Tibial nerve (tissue), 4 donors: Measurements from ENCODE around the gene EXOSC7.

Experiments used
- EP300 ChIP-seq, 2 donors: sonication (generic); formaldehyde crosslinking; IDR thresholded peaks; one replicate each; pipeline ENCODE4 v1.6.1; 2017; ENCODE audit warnings: antibody characterized with exemption in 2 of 2, mild to moderate bottlenecking in 1 of 2
- POLR2A ChIP-seq, 2 donors: fragments of 450-650 bp; IDR thresholded peaks; one replicate each; pipeline ENCODE4 v1.6.1; 2017; ENCODE audit warnings: antibody characterized with exemption in 2 of 2, mild to moderate bottlenecking in 2 of 2, moderate library complexity in 2 of 2
- TF ChIP-seq, protein P1 (sequence below), 5 experiments: fragments of 200-600 bp in 3 of 5; fragments of 450-650 bp in 2 of 5; sonication (generic) in 3 of 5; IDR thresholded peaks; one replicate each; pipeline ENCODE4 v1.5.1; 2016 to 2019; ENCODE audit warnings: antibody characterized with exemption in 5 of 5, mild to moderate bottlenecking in 3 of 5, moderate library complexity in 2 of 5

DNA sequence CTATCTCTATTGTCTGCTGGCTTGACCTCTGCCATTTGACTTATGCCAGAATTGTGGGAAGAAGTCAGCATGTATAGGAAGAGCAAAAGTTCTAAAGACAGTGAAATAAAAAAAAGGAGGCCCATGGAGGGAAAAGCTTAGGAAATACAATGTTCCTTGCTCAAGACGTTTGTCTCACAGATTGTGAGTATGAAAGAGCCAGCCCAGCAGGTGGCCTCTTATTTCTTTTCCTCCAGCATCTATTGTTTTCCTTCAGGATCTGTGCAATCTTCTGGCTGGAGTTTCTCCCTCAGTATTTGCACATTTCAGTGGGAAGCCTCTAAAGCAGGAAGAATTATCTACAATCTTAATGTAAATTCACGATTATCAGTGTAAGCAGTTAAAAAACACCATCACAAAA, 43.8 kb upstream of the EXOSC7 start:
- TF ChIP-seq, protein P1, sequence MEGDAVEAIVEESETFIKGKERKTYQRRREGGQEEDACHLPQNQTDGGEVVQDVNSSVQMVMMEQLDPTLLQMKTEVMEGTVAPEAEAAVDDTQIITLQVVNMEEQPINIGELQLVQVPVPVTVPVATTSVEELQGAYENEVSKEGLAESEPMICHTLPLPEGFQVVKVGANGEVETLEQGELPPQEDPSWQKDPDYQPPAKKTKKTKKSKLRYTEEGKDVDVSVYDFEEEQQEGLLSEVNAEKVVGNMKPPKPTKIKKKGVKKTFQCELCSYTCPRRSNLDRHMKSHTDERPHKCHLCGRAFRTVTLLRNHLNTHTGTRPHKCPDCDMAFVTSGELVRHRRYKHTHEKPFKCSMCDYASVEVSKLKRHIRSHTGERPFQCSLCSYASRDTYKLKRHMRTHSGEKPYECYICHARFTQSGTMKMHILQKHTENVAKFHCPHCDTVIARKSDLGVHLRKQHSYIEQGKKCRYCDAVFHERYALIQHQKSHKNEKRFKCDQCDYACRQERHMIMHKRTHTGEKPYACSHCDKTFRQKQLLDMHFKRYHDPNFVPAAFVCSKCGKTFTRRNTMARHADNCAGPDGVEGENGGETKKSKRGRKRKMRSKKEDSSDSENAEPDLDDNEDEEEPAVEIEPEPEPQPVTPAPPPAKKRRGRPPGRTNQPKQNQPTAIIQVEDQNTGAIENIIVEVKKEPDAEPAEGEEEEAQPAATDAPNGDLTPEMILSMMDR (IDR thresholded peaks at IDR 0.05): no peak
- TF ChIP-seq POLR2A (IDR thresholded peaks at IDR 0.05) (no peak), EP300 (IDR thresholded peaks at IDR 0.05) (no peak)
